HG02840 (cell line): ENCODE results near the gene PXK.

Experiments used
- ATAC-seq: cut with Tn5 transposase; IDR thresholded peaks from one replicate; pipeline ENCODE4 v1.9.1; 2021; ENCODE audit warnings: mild to moderate bottlenecking, moderate library complexity, moderate number of reproducible peaks; ENCODE audit not compliant: unreplicated experiment, low FRiP score

PXK gene

DNA sequence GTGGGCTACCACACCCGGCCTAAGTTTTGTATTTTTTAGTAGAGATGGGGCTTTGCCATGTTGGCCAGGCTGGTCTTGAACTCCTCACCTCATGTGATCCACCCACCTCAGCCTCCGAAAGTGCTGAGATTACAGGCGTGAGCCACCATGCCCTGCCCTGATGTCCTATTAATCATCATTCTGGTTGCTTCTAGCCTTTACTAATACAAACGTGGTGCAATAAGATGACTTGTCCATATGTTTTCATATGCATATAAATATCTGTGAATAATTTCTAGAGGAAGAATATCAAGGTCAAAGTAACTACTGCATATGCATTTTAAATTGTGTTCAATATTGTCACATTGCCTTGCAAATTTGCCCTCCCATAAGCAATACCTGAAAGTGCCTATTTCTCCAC lies 126.5 kb downstream of the PXK start:
- no peak for ATAC-seq

DNA sequence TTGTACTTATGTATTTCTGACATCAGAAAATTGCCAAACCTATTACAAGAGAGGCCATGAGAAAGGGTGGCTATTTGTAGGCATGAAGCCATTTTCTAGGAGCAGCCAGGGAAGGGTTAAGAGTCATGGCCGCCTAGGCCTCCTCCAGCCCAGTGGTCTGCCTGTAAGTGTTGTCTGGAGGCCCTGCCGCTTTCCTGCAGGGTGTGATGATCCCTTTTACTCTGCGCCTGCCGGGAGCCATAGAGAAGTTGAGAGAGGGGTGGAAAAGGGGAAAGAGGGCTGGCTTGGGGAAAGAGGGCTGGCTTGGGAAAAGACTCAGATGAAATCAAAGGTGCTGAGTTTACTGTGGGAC lies 130.1 kb downstream of the PXK start:
- no peak for ATAC-seq

DNA sequence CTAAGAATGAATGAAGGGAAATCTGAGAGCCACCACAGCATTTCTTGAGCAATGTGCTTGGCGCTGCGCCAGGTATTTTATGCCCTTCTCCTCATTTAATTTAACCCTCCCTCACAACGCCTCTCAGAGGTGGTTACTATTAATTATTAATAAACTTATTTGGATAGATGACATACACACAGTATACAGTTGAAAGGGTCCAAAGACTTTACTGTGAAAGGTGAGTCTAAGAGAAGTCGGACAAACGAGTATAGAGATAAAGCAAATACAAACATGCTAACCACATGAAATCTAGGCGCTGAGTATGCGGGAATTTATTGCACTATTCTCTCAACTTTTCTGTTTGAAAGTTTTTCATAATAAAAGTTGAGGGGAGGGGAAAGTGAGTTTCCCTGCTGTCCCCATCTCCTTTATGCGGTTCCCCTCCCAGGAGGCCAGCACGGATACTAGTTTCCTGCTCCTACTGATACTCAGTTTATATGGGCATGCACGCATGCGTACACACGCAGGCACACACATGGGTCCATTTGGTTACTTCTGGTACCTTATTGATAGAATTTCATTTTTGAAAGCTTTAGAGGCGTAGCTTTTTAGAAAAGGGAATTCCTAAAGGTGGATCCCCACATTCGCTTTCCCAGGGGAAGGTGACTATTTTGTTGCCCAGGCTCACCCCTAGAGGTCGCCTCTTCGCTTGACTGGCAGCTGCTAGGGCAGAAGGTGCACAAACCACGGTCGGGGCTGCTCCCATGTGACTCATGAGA lies 130.7 kb downstream of the PXK start:
- no peak for ATAC-seq

GRCh38 chr3:58463942-58464271 lies 131.2 kb downstream of the PXK start:
- ATAC-seq = no peak

- no peak for ATAC-seq
Observed at GRCh38 chr3:58464866-58465265, 132.2 kb downstream of the PXK start.

DNA sequence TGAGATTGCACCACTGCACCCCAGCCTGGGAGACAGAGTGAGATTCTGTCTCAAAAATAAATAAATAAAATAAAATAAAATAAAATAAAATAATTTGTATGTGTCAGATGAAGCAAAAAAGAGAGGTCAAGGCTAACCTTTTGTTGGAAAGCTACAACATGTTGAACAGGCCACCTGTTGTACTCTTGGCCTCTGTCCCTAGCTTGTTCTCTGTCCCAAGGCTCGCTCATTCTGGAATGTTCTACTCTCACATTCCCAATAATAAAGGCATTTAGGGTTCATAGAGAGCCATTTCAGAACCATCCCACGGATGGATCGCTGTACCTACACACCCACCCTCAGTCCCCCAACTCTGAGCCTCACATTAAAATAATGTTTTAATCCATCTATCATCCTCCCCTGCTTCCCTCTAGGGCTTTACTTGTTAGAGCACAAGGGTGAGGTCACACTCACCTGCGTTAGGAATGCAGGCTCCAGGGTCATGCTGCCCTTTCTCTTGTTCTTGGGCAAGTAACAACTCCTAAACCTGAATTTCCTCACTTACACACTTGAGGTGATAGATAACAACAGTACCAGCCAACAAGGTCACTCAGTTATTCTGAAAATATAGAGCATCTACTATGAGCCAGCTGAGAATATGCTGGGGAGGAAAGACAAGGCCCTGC lies 134.3 kb downstream of the PXK start:
- no peak for ATAC-seq

GRCh38 chr3:58469096-58469495 lies 136.4 kb downstream of the PXK start:
- ATAC-seq = no peak

GRCh38 chr3:58470363-58471024 lies 137.8 kb downstream of the PXK start:
- no peak for ATAC-seq

DNA sequence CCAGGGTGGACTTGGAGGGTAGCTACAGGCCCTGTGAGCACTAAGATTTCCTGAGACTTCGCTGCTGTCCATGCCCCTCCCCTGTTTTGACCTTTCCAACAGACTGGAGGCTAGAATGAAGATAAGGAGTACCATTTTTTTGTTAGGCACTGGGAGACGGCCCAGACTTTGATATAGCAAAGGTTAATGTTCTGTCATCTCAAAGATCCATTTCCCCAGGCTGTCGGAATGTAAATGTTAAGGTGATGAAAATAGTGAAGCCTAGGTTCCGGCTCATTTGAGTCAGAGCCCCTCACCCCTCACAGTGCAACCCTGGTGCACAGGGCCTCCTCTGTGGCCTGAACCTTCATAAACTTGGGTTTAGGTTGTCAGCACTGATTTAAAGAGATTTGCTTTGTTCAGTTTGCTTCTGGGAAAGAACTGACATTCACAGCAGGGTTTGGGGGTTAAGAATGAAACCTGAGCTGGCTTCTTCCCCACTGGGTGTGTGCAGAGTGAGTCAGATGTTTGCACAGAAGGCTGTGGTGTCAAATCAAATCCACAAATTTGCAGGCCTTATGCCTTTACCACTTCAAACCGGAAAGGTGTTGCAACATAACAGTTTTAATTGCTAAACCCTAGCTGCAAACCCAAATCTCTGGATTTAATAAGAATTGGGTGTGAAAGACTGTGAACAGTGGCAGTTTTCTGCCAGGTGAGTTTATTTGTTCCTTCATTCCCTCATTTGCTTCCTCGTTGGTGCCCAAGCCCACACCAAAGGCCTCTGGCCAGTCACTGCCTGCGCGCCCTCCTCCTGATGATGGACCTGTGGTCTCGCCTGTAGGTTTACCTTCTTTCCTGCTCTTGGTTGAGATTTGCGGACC lies 138.6 kb downstream of the PXK start:
- no peak for ATAC-seq

DNA sequence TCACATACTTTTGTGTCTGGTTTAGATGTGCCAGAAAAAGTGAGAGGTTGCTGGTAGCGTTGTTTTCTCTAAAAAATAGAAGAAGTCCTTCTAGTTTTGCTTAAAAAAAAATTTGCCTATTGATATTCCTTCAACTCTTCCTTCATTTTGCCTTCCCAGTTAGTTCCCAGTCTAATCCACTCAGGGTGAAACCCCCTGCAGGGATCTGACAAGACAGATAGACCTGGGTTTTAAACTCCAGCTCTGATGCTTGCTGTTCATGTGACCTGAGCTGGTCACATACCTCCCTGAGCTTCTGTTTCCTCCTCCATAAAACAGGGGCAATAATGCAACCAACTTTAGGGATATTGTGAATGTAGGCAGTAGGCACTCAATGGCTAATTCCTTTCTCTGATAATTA lies 140.6 kb downstream of the PXK start:
- no peak for ATAC-seq

DNA sequence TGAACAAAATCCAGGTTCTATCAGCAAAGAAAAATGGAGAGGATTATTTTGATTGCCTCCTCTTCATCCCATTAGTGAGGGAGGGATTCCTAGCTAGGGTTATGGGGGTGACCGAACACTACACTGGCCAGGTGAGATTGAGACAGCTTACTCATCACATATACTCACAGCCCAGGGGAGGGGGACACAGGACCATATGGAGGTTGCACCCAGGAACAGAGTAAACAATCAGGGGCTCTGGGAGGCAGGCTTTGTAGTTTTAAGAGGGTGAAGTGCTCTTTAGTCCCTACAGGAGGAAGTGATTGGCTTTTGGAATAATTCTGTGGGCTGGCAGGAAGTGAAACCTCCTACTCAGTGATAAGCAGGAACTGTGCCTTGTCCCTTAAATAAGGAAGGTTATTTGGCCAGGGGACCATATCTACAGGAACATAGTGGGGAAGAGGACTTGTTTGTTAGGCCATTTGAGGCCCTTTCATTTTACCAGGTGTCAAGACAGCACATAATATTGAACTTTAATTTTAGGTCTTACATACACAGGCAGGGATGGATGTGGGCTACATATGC lies 141.7 kb downstream of the PXK start:
- ATAC-seq = no peak

- ATAC-seq = no peak
Observed at GRCh38 chr3:58474967-58475578, 142.4 kb downstream of the PXK start.
